Caki2 (cell line): Measurements from ENCODE around the gene MFNG. TPM values are rescaled to one million over a fixed set of nuclear protein-coding genes. Genes with fewer than 3 reads are reported as not detected.
A peak's percentile ranks its signal among the peaks of the same experiment; 100 is the strongest.
"Not testable (repeated sequence)": the region's sequence is repeated elsewhere in the genome, so short reads cannot be mapped to it uniquely, and the experiment has no call there.

Source experiments
- DNase-seq: peaks from one replicate; pipeline ENCODE4 v3.0.0-alpha.2; 2015; ENCODE audit warnings: low read depth
- in situ Hi-C: cut with HindIII; loops from 2 replicates; pipeline ENCODE4 v1.10.0; 2016; ENCODE audit warnings: low sequenced_read_pairs, low pct_unique_long_range_greater_than_20kb, mixed read lengths
- total RNA-seq: library from RNA; depleted of rRNA; stranded (reverse); fragments of >200 nt; shearing (Covaris generic); gene quantifications from 2 replicates; pipeline ENCODE4 v1.2.3, GENCODE V29; 2014; ENCODE audit warnings: low replicate concordance; rRNA removed

The MFNG gene, protein sequence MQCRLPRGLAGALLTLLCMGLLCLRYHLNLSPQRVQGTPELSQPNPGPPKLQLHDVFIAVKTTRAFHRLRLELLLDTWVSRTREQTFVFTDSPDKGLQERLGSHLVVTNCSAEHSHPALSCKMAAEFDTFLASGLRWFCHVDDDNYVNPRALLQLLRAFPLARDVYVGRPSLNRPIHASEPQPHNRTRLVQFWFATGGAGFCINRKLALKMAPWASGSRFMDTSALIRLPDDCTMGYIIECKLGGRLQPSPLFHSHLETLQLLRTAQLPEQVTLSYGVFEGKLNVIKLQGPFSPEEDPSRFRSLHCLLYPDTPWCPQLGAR
- total RNA-seq: 0.46 and 0.54 TPM in 2 replicates

DNA sequence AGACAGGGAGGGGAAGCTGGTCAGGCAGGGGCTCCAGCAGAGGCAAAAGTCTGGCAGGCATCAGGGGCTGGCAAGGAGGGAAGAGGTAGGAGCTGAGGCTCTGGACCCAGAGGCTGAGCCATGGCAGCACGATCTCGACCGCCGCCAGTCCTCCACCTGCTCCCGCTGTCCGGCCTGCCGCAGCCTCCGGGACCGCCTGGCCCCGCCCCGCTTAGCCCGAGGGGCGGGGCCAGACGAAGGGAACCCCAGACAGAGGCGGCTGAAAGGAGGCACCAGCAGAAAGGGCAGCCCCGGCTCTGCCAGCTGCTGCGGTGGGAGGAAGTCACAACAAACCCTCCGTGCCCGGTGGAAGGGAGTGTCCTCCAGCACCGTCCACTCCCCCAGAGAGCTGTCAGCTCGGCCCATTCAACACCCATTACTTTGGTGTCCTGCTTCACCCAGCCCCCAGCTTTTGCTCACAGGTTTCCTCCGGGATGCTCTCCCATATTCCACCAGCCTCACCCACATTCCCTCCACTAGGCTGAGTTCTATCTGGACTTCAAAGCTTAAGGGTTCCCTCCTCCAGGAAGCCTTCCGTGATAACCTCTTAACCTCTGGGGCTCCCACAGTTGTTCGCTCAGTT is at the start of gene MFNG:
MFNG (minus strand) TSS at position 161 of the 622 bp plus-strand sequence. CDS start 207 bp downstream, outside the sequence.
- peak; percentile 69 for DNase-seq
- in situ Hi-C loops: no loop called here

DNA sequence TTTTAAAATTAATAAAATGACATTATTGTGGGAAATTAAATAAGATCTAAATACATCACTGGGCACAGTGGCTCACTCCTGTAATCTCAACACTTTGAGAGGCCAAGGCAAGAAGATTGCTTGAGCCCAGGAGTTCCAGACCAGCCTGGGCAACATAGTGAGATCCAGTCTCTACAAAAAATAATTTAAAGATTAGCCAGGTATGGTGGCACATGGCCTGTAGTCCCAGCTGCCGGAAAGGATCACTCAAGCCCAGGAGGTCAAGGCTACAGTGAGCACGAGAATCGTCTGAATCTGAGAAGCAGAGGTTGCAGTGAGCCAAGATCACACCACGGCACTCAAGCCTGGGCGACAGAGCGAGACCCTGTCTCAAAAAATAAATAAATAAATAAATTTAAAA is 49.0 kb upstream of the MFNG start:
- in situ Hi-C loops: no loop called here
- peak; percentile 36 for DNase-seq

DNA sequence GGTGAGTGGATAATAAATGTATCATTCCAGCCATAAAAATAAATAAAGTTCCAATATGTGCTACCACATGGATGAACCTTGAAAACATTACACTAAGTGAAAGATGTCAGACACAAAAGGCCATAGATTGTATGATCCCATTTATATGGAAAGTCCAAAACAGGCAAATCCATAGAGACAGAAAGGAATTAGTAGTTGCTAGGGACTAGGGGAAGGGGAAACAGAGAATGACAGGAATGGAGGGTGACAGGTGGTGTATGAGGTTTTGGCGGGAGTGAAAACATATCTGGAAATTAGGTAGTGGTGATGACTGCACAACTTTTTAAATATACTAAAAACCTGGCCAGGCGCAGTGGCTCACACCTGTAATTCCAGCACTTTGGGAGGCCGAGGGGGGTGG is 48.3 kb upstream of the MFNG start:
- DNase-seq: no peak
- in situ Hi-C loops: no loop called here

DNA sequence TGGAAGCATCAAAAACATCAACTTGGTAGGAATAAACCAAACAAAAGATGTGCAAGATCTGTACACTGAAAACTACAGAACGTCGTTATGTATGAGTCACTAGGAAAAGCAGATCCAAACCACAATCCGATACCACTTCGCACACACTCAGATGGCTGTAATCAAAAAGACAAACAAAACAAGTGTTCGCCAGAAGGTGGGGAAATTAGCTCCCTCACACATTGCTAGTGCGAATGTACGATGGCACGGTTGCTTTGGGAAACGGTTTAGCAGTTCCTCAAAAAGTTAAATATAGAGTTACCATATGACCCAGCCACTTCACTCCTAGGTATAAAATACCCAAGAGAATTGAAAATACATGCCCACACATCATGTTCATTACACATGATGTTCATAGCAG is 47.8 kb upstream of the MFNG start:
- peak; percentile 79 for DNase-seq
- in situ Hi-C loops: no loop called here

DNA sequence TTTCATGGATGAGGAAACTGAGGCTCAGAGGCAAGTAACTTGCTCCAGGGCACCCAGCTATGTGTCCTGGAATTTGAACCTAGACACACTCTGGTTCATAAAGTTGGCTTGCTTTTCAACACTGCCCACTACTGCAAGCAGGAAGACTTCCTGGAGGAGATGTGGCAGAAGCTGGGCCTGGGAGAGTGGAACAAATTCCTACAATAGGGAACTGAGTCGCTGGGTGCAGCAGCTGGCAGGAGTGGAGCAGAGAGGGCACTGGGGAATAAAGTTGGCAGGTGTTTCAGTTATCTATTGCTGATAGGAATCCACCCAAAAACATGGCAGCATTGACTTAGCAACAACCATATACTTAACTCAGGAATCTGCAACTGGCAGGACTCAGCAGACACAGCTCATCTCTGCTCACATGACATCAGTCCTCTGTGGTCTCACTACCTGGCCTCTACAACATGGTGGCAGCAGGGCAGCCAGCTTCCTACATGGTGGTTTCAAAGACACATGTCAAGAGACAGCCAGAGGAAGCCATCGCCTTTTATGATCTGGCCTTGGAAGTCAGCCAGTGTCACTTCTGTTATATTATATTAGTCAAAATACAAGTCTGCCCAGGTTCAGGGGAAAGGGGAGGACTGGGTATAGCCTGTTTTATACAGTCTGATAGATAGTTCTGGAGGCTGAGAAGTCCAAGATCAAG is 43.6 kb upstream of the MFNG start:
- DNase-seq: no peak
- in situ Hi-C loops: no loop called here

DNA sequence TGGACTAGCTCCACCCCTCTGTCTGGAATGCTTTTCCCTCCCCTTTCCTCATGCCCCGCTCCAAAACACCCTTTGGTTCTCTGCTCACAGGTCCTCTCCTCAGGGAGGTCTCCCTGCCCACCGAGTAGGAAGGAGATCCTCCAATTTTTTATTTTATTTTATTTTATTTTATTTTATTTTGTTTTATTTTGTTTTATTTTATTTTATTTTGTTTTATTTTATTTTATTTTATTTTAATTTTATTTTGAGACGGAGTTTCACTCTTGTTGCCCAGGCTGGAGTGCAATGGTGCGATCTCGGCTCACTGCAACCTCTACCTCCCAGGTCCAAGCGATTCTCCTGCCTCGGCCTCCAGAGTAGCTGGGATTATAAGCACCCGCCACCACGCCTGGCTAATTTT is 41.8 kb upstream of the MFNG start:
- DNase-seq, in situ Hi-C loops: not testable (repeated sequence)

DNA sequence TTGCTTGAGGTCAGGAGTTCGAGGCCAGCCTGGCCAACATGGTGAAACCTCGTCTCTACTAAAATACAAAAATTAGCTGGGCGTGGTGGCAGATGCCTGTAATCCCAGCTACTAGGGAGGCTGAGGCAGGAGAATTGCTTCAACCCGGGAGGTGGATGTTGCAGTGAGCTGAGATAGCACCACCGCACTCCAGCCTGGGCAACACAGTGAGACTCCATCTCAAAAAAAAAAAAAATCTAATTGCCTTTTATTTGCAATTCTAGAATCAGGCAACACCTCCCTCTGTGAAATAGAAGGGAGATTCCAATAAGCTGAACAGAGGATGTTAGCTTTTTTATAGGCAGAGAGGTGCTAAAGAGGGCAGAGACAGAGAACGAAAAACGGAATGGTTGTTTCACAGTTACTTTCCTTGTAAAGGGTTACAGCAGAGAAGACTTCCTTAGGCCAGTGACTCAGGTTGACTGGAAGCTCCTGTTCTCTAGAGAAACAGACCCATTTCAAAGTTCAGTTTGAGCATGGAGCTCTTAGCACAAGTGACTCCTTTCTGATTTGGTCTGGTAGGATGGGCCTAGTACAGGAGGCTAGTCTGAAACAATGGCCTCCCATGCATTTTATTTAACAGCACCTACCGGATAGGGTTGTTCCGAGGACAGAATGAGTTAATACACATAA is 41.0 kb upstream of the MFNG start:
- DNase-seq, in situ Hi-C loops: not testable (repeated sequence)

DNA sequence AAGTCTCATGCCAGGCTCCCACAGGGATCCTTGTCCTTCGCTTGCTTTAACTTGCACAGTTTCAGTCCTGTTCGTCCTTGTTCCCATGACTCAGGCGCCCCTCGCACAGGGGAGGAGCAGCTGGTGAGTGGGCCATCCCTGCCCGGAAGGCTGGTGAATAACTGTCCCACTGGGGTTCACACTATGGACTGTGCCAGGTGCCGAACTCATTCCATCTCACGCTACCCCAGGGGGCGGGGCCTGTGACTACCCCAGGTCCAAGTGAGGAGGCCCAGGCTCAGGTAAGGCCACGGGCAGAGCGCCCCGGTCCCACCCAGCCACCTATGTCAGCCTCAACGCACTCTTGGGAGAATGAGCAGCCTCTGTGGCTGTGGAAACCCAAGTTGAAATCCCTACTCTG is 40.2 kb upstream of the MFNG start:
- in situ Hi-C loops: no loop called here
- DNase-seq: no peak

DNA sequence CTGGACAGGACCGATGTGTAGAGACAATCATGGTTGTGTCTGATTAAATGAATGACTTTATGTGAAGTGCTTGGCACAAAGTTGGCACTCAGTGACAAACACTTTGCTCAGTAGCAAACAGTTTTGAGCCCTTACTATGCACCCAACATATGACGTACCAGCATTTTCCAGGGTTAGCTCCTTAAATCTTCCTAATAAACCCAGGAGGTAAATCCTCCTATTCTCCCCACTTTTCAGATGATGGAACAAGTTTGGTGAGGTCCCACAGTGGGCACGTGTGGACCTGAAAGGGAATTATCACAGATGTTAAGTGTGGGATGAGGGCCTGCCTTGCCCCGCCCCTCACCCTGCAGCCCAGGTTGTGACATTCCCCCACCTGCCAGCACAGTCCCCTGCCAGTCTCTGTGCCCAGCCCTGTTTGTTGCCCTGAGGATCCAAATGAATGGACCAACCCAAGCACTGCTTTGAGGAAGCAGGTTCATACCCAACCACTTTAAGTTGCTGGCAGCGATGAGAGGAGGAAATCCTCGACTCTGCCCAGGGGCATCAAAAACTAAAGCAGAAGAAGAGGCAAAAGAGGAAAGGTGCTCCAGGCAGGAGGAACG is 39.7 kb upstream of the MFNG start:
- DNase-seq: no peak
- in situ Hi-C loops: no loop called here

DNA sequence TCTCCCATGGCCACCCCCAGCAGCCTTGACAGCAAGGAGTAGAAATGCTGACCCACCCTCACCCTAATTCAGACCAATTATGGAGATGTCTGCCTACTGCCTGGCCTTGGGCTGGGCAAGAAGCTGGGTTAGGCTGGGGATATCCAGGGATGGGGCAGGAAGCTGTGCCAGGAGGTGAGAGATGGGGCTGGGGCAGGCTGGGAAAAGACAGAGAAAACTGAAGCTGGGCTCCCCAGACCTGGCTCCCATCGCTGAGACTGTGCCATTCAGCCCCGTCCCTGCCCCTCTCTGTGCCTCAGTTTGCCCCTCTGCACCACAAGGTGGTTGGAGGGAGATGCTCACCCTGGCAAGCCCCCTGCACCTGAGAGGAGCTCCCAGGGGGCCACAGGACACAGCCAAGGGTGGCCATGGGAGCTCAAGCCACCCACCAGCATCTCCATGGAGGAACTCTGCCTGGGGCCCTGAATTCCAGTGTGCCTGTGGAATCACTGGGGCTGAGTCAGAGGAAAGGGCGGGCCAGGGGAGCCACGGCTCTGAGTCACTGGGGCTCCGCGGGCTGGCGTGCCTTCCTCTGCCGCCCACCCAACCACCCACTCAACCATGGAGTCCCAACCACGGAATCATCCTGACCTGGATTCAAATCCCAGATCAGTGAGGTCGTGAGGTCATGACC is 39.0 kb upstream of the MFNG start:
- peak; percentile 75 for DNase-seq
- in situ Hi-C loops: no loop called here

DNA sequence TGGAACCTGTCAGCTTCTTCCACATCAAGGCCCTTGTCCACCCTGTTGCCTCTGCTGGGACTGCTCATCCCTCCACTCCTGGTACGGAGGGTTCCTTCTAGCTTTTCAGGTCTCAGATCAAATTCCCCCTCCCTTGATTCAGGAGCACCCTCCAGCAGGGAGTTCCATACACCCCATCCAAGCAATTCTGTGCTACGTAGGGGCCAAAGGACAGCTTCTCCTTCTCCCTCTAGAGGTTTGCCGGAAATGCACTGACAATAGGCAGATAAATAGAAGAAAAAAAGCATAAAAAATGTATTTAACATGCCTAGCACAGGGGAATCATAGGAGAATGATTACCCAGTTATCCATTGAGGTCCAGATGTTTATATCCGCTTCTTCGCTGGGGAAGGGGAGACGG is 36.3 kb upstream of the MFNG start:
- in situ Hi-C loops: no loop called here
- no peak for DNase-seq

DNA sequence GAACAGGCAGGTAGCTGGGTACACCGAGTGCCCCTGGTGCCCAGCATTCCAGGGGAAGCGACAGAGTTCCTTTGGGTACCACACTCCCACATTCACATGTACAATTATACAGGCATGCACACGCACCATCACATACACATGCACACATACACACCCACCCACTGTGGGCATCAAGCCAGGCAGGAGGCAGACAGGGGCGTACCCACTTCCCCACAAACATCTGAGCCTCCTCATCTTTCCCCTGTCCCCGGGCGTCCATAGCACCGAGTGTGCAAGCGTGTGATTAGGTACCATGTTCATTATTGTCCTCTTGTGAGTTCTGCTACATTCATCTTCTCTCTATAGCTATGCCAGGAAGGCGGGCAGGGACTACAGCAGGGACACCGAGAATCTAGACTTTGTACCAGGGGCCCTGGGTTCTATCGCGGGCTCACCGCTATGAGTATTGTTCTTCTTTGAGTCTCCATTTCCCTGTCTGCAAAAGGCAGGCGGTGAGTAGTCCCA is 35.1 kb upstream of the MFNG start:
- in situ Hi-C loops: no loop called here
- DNase-seq: no peak

DNA sequence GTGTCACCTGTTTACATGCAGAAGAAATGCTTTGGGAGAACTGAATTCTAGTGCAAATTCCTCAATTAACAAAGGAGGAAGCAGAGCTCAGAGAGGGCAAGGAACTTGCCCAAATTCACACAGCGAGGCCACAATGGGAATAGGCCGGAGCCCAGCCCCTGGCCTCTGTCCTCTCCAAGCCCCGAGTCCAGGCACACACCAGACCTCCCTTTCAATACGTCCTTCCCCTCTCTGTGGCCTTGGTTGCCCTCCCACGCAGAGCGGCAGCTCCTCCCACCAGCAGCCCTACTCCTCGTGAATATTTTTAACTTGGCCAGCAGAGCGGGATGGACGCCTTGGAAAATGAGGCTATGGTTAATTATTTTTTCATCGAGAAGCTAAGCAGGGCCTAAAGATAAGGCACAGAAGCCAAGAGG is 34.6 kb upstream of the MFNG start:
- in situ Hi-C loops: no loop called here
- no peak for DNase-seq

DNA sequence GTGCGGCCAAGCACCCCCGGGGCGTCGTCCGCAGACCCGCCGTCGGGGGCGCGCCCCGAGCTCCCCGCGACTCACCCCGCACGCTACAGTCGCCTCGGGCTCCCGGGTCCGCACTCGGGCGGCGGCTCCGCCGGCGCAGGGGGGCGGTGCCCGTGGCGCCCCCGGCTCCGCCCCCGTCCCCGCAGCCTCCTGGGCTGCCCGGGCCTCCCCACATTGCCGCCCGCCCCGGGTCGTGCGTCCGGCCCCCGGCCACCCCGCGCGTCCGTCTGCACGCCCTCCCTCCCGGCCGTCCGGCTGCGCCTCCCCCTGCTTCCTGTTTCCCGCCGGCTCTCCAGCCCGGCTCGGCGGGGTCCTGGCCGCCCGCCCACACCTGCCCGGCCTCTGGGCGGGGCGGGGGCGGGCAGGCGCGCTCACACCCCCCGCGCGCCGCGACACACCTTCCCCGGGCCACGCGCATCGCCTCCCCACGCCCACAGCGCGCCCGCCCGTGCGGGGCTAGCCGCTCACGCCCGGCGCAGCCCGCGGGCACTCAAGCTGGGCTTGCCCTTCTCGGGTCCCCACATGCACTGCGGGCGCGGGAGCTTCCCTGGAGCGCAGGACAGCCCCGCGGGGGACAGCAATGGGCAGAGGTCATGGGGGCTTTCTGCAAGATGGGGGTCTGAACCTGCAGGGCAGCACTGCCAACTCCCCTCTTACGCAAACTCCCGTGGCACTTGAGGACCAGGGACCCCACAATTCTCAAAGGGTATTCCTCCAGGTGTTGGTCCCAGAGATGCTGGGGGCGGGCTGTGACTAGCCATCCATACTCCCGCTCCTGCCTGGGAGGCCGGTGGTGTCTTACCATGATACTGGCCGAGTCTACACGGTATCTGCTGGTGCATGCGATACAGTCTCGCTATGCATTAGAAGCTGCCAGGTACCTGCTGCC is 33.3 kb upstream of the MFNG start, which contains the start of gene CARD10:
CARD10 (minus strand) TSS at position 148 of the 928 bp plus-strand sequence. CDS start 215 bp downstream, outside the sequence.
- peak; percentile 48 for DNase-seq
- in situ Hi-C loops: no loop called here

DNA sequence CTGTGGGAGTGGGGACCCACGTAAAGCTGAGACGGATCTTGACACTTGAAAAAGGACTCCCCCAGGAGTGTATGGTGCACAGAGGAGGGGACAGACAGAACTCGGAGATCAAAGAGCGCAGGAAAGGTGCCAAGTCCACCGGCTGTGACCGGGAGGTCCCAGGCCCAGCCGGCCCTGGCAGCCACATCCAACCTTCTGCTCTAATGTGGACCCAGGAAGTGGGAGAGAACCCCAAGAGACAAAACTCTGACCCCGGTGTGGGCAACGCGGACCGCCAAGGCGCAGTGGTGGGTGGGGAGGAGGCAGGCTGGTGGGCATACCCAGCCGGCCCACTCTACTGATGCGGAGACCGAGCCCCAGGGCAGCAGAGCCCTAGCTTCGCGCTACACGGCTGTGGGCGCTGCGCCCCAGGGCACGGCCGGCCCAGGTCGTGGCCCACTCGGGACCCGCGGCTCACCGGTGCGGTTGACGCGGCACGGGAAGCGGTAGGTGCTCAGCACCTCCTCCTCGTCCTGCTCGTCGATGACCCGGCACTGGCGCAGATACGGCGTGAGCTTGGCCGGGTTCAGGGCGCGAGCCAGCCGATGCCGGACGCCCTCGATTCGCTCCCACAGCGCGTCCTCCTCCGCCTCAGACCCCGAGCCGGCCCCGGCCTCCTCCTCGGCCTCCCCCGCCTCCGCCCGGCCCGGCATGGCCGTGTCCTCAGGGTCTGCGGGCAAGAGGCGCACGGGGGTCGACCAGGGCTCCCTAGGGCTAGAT is 32.5 kb upstream of the MFNG start:
- DNase-seq: peak; percentile 41
- in situ Hi-C loops: no loop called here

DNA sequence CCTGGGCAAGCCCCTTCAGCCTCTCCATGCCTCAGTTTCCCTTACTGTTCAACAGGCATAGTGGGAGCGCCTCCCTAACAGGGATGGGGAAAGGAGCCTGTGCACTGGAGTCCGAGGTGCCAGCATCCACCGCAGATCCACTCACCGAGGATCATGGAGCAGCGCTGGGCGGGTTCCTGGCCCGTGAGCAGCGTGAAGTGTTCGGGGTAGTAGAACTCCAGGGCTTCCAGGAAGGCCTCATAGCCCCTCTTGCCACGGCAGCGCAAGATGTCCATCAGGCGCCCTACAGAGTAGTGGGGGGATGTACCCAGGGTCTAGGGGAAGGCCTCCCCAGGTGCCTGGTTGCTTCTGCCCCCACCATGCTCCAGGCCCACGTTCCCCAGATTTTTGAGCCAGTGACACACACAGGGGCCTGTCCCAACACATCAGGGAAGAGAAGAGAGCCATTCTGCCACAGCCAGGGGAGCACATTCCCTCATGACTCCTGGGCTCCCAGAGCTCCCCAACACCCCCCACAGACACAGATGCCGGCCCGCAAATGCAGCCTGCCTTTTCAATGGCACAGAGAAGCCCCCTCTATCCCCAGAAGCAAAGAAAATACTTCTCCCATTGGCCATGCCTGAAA is 31.8 kb upstream of the MFNG start:
- in situ Hi-C loops: no loop called here
- no peak for DNase-seq
